Loucy (cell line): ENCODE data around the gene ZER1.

ENCODE experiments used
- EZH2phosphoT487 ChIP-seq: fragments of 200-600 bp; IDR thresholded peaks from 2 replicates; pipeline ENCODE4 v1.6.1; 2018; ENCODE audit warnings: antibody characterized with exemption, mild to moderate bottlenecking, moderate library complexity, borderline replicate concordance
- TF ChIP-seq, protein P1 (sequence below): fragments of 200-600 bp; sonication (generic); conservative IDR thresholded peaks from 2 replicates; pipeline ENCODE4 v1.5.1; 2014; ENCODE audit warnings: mild to moderate bottlenecking, antibody characterized with exemption, low read length

DNA sequence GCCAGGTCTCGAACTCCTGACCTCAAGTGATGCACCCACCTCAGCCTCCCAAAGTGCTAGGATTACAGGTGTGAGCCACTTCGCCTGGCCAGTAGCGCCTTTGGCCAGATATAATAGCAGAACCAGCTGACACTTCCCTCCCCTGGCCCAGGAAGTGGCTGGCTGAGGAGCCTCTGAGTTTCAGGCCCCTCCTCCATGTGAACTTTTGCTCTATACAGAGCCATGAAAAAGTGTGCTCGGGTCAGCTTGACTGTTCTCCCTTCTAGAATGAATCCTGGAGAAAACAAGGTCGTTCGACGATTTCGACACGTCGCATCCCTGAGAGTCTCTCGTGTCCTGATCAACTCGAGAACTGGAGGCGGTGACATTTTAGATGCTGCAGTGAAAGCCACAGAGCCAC, 39.2 kb downstream of the ZER1 start:
- TF ChIP-seq, protein P1, sequence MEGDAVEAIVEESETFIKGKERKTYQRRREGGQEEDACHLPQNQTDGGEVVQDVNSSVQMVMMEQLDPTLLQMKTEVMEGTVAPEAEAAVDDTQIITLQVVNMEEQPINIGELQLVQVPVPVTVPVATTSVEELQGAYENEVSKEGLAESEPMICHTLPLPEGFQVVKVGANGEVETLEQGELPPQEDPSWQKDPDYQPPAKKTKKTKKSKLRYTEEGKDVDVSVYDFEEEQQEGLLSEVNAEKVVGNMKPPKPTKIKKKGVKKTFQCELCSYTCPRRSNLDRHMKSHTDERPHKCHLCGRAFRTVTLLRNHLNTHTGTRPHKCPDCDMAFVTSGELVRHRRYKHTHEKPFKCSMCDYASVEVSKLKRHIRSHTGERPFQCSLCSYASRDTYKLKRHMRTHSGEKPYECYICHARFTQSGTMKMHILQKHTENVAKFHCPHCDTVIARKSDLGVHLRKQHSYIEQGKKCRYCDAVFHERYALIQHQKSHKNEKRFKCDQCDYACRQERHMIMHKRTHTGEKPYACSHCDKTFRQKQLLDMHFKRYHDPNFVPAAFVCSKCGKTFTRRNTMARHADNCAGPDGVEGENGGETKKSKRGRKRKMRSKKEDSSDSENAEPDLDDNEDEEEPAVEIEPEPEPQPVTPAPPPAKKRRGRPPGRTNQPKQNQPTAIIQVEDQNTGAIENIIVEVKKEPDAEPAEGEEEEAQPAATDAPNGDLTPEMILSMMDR = no peak
- no peak for TF ChIP-seq EZH2phosphoT487
